ENCODE results near the gene STIP1.

Gene STIP1

GRCh38 chr11:64224891-64225607 lies 39.1 kb downstream of the STIP1 start:
- no peak for DNase-seq

GRCh38 chr11:64225608-64226506 lies 39.9 kb downstream of the STIP1 start, which contains the start of the genes NUDT22 and TRPT1:
Gene NUDT22, plus strand, starts transcription at chr11:64226274. Its CDS starts 379 bp downstream, at chr11:64226653.
Gene TRPT1, minus strand, starts transcription at chr11:64226186. Its CDS starts 326 bp downstream, at chr11:64225860.
- peak; percentile 84 for DNase-seq

GRCh38 chr11:64226507-64227051 lies 40.6 kb downstream of the STIP1 start:
- peak; percentile 49 for DNase-seq

DNA sequence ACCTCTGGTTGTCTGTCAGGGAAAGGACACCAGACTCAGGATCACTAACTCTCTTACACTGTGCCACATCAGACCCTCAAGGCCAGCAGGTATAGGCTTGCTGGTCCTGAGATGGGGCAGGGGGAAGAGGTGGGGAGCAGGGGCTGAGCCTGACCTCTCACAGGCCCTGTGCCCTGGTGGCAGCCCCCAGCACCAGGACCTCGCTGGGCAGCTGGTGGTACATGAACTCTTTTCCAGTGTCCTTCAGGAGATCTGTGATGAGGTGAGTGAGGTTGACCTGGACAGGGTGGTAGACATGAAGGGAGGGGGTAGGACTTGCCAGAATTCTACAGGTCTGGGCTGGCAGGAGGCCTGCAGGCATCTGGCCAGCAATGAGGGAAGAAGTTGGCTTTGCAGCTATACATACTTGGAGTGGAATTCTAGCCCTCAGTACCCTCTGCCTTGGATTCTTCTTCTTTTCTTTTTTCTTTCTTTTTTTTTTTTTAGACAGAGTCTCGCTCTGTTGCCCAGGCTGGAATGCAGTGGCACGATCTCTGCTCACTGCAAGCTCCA lies 41.5 kb downstream of the STIP1 start:
- no peak for DNase-seq

- no peak for DNase-seq
Observed at GRCh38 chr11:64229090-64229743, 43.2 kb downstream of the STIP1 start.

DNA sequence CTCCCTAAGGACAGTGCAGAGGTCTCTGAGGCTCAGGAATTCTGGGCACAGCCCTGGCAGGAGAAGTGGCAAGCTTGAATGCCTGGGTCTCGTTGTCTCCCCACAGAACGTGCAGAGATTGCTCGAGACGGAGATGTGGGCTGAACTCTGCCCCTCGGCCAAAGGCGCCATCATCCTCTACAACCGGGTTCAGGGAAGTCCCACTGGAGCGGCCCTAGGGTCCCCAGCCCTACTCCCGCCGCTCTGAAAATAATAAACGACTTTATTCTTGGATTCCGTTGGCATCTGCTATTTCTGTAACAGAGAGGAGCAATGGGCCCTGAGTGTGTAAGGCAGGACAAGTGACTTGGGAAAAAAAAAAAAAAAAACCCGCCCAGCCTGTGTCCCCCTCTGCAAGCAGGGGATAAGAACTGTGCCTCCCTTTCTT lies 43.8 kb downstream of the STIP1 start:
- DNase-seq = no peak

DNA sequence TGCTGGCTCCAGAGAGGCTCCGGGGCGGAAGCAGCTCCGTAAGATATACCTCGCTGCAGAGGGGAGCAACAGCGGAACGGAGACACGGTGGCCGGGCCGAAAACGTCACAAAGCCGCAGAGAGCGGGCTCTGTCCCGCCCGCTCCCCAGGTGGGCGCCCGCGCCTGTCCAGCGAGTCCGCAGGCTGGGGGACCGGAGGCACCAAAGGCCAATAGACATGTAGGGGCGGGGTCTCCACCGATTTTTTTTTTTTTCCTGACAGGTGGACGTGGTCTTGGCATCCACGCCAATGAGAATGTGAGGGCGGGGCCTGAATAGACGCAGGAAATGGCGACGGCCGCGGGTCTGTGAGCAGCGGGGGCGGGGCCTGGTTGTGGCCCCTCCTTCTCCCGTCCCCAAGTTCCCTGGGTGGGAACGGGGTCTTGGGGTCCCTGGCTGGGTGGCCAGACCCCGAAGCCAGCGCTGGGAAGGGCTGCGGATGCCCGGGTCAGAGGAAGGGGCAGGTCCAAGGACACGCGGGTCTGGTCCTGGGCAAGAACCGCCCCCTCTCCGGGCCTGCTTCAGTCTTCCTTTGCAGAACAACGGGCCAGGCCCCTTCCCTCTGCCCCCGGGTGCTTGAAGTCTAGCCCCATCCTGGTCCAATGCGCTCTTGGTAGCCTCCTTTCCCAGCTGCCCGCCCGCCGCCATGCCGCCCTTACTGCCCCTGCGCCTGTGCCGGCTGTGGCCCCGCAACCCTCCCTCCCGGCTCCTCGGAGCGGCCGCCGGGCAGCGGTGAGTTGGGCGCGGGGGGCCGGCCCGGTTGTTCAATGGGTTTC lies 44.4 kb downstream of the STIP1 start, which contains the start of gene DNAJC4:
DNAJC4 (plus strand) TSS at position 378 of the 814 bp plus-strand sequence; CDS start at position 685, 307 bp downstream.
- DNase-seq = peak; percentile 78

DNA sequence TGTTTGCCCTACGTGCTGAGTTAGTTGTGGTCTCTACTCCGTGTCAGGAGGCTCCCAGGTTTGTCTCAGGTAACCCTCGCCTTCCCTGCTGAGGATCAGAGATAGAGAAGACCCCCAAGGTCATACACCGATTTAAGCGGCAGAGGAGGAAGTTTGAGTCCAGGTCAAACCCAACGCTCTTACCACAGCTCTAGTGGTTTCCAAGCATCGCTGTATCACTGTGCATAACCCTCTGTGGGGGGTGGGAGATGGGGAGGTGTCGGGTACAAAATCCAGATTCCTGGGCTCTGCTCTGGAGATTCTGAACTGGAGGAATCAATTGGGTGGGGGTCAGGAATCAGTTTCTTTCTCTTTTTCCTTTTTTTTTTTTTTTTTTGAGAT lies 45.0 kb downstream of the STIP1 start:
- DNase-seq = no peak

DNA sequence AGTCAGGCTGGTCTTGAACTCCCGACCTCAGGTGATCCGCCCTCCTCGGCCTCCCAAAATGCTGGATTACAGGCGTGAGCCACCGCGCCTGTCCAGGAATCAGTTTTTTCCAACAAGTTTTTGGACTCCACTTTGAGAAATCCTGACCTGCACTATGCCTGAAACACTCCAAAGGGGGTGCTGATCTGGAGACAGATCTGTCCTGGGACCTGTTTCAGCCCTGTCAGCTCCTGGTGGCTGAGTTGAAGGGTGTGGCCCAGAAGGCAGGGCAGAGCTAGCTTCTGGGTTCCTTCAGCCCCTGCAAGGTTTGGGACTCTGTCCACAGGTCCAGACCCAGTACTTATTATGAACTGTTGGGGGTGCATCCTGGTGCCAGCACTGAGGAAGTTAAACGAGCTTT lies 45.6 kb downstream of the STIP1 start:
- no peak for DNase-seq

DNA sequence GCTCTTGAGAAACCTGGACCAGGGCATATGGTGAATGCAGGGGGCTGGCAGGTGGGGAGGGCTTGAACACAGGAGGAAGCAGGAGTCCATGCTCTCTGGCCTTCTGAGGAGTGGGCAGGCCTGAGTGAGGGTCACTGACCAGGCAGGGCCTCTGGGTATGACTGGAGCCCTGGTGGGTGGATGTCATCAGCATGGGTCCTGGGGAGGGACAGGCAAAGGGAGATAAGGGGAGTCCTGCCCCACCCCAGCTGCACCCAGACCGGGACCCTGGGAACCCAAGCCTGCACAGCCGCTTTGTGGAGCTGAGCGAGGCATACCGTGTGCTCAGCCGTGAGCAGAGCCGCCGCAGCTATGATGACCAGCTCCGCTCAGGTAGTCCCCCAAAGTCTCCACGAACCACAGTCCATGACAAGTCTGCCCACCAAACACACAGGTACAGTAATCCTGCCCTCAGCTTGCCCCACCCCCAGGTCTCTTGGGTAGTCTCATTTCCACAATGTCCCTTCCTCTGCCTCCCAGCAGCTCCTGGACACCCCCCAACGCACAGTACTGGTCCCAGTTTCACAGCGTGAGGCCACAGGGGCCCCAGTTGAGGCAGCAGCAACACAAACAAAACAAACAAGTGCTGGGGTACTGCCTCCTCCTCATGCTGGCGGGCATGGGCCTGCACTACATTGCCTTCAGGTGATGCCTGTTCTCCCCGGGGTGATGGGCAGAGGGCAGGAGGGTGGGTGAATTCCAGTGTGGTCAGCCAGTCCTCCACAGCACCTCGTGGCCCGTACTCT lies 46.4 kb downstream of the STIP1 start:
- no peak for DNase-seq

DNA sequence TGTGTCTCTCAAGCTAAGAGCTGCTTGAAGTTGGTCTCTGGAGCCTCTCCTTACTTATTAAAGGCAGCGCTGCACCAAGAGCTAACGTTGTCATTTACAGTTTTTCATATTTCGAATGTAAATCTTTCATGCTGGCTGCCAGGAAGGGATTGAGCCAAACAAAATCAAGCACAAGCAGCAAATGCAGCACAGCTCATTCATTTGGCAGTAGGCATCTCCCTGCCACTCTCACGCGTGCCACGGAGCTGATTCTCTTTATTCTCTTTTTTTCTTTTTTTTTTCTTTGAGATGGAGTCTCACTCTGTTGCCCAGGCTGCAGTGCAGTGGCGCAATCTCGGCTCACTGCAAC lies 47.0 kb downstream of the STIP1 start:
- no peak for DNase-seq

DNA sequence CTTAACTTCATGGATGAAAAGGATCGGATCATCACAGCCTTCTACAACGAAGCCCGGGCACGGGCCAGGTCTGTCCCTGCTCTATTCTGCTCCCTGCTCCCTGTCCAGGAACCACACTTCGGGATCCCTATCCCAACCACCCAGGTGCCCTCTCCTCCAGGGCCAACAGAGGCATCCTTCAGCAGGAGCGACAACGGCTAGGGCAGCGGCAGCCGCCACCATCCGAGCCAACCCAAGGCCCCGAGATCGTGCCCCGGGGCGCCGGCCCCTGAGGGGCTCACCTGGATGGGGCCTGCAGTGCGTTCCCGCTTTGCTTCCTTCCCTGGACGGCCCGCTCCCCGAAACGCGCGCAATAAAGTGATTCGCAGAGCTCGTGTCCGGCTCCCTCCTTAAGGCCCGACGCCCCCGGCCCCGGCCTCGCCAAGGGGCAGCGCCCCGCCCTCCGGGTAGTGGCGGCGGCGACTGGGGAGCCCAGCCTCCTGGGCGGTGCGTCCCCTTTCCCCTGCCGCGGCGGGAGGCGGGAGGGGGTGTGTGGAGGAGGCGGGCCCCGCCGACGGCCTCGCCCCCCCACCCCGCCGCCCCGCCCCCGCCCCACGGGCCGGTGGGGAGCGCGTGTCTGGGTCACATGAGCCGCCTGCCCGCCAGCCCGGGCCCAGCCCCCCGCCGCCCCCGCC lies 48.1 kb downstream of the STIP1 start, which contains the start of gene VEGFB:
VEGFB (plus strand) TSS at position 672 of the 674 bp plus-strand sequence. CDS start 250 bp downstream, outside the sequence.
- peak; percentile 67 for DNase-seq

GRCh38 chr11:64234647-64235379 lies 48.8 kb downstream of the STIP1 start:
- peak; percentile 40 for DNase-seq

DNA sequence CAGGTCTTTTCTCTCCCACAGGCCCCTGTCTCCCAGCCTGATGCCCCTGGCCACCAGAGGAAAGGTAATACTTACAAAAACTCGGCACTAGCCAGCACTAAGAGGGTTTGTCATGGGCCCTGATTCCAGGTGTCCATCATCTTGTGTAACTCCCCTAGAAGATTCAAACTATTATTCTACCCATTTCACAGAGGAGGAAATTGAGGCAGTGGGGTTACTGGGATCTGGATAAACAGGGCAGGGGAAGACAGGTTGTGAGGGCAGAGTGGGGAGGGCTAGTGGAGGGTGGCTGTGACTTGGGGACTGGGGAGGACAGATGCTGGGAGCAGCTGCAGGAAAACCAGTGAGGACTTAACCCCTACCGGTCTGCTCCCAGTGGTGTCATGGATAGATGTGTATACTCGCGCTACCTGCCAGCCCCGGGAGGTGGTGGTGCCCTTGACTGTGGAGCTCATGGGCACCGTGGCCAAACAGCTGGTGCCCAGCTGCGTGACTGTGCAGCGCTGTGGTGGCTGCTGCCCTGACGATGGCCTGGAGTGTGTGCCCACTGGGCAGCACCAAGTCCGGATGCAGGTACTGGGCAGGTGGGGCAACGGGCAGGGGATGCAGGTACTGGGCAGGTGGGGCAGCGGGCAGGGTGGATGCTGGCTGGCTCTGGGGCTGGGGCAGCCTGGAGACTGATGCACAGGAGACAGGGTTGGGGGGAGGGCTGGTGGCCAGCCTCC lies 49.6 kb downstream of the STIP1 start:
- DNase-seq = no peak

- no peak for DNase-seq
Observed at GRCh38 chr11:64237484-64237951, 51.5 kb downstream of the STIP1 start.

DNA sequence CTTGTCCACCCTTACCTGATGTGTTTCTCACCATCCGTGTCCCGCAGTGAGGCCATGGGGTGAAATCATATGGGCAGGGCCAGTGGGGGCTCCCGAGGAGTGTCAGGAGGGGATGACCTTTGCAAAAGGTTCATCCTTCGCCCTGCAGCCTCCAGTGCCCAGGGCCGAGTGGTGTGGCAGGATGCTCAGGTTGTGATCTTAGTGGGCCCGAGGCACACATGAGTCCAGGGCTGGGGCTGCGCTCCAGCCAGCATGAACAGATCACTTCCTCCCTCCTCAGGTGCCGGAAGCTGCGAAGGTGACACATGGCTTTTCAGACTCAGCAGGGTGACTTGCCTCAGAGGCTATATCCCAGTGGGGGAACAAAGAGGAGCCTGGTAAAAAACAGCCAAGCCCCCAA lies 52.1 kb downstream of the STIP1 start:
- no peak for DNase-seq

- no peak for DNase-seq
Observed at GRCh38 chr11:64238999-64239398, 53.0 kb downstream of the STIP1 start.

GRCh38 chr11:64239662-64240434 lies 53.9 kb downstream of the STIP1 start:
- DNase-seq = no peak
